ENCODE measurements around the gene PDAP1.
A peak's percentile ranks its signal among the peaks of the same experiment; 100 is the strongest.
"Not testable (repeated sequence)": the region's sequence is repeated elsewhere in the genome, so short reads cannot be mapped to it uniquely, and the experiment has no call there.

Gene PDAP1

DNA sequence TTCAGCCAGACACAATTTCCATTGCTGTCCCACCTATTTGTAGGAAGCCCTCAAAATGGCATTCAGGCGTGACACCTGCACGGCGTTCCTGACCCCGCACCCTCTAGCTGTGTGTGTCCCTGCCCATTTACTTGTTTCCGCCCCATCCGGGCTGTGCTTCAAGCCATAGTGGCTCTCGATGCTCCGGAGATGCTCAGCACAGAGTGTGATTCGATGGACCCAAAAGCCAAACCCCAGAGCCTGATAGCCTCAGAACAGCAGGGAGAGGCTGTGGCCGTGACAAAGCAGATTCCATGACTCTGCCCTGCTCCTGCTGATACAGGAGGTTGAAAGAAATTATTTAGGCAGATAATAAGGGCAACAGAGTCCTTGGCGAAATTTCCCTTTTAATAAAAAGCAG lies 13.8 kb upstream of the PDAP1 start:
- H3K4me3 ChIP-seq (ENCODE audit: low read depth in 1 of 2, low read length in 2 of 2) = no peak overlapping the region
- no peaks in the 10 kb centered on the region for H3K4me1 ChIP-seq (ENCODE audit: control insufficient read depth in 1 of 2, insufficient read depth in 2 of 2, low read length in 2 of 2)
- H3K36me3 ChIP-seq (ENCODE audit: control insufficient read depth in 1 of 2, insufficient read depth in 2 of 2, low read length in 2 of 2) = peaks cover 51 to 73% of the 10 kb centered on the region in 2 donors
- no peaks in the 10 kb centered on the region for H3K27me3 ChIP-seq (ENCODE audit: low read depth, low read length)
- no peaks in the 10 kb centered on the region for H3K9me3 ChIP-seq (ENCODE audit: control insufficient read depth in 1 of 2, low read length in 2 of 2)
- no peak overlapping the region for H3K27ac ChIP-seq (ENCODE audit: low read length)

DNA sequence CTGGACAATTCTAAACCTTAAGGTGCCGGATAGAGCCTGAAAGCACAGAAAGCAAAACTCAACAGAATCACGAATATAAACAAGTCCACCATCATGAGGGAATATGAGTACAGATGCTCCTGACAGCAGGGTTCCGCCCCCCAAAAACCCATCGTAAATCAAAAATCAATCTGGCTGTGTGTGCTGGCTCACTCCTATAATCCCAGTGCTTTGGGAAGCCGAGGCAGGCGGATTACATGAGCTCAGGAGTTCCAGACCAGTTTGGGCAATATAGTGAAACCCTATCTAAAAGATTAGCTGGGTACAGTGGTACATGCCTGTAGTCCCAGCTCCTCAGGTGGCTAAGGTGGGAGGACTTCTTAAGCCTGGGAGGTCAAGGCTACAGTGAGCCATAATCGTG lies 12.6 kb upstream of the PDAP1 start:
- H3K36me3 ChIP-seq (ENCODE audit: control insufficient read depth in 1 of 2, insufficient read depth in 2 of 2, low read length in 2 of 2) = peaks cover 53 to 85% of the 10 kb centered on the region in 2 donors
- H3K4me3 ChIP-seq (ENCODE audit: low read depth in 1 of 2, low read length in 2 of 2) = no peak overlapping the region
- H3K9me3 ChIP-seq (ENCODE audit: control insufficient read depth in 1 of 2, low read length in 2 of 2) = no peaks in the 10 kb centered on the region
- H3K4me1 ChIP-seq (ENCODE audit: control insufficient read depth in 1 of 2, insufficient read depth in 2 of 2, low read length in 2 of 2) = no peaks in the 10 kb centered on the region
- no peaks in the 10 kb centered on the region for H3K27me3 ChIP-seq (ENCODE audit: low read depth, low read length)
- H3K27ac ChIP-seq (ENCODE audit: low read length) = no peak overlapping the region

DNA sequence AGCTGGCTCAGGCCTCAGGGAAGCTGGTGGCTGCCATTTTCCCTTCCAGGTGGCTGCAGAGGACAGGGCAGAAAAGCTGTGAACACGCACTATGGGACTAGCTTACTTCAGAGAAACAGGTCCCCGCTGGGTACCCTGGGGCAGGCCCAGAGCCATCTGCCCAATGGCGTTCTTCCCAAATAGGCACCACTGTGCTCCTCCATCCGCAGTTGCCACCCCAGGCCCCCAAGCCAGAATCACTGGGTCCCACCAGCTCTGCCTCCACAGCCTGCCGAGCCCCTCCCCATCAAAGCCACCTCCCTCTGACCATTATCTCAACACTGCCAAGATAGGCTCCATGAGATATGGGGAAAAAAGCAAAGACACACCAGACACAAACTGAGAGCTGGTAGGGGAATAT lies 11.8 kb upstream of the PDAP1 start:
- Histone ChIP-seq H3K27me3 (ENCODE audit: low read depth, low read length) (no peaks in the 10 kb centered on the region), H3K9me3 (ENCODE audit: control insufficient read depth in 1 of 2, low read length in 2 of 2) (no peaks in the 10 kb centered on the region), H3K4me1 (ENCODE audit: control insufficient read depth in 1 of 2, insufficient read depth in 2 of 2, low read length in 2 of 2) (no peaks in the 10 kb centered on the region), H3K36me3 (ENCODE audit: control insufficient read depth in 1 of 2, insufficient read depth in 2 of 2, low read length in 2 of 2) (peaks cover 52 to 82% of the 10 kb centered on the region in 2 donors), H3K4me3 (ENCODE audit: low read depth in 1 of 2, low read length in 2 of 2) (no peak overlapping the region), H3K27ac (ENCODE audit: low read length) (no peak overlapping the region)

DNA sequence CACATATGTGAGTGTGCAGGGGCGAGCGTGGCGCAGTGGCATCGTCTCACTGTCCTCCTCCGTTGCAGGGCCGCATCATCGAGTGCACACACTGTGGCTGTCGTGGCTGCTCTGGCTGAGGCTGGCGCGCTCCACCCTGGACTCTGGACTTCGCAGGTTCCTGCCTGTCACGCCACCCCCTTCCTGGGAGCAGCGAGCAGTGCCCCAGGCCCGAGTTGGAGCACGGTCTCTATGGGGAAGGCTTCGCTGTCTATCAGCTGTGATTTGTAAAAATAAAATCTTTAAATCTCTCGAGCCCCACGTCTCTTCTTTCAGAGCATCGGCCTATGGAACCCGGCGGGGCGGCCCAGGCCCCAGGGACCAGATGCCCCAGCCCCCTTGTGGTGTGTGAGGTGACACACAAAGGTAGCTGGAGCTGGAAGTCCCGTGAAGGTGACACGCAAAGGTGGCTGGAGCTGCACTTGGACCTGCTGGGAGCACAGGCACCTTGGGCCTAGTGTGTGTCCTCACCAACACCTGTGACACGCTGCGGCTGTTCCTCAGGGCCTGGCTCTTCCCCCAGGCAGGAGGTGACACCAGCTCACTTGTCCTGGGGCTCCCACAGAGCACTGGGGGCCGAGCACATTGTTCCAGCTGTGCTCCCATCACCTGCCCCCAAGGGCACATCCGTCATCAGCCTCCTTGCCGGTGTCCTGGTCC lies 11.1 kb upstream of the PDAP1 start:
- Histone ChIP-seq H3K27ac (ENCODE audit: low read length) (no peak overlapping the region), H3K9me3 (ENCODE audit: control insufficient read depth in 1 of 2, low read length in 2 of 2) (no peaks in the 10 kb centered on the region), H3K27me3 (ENCODE audit: low read depth, low read length) (no peaks in the 10 kb centered on the region), H3K4me3 (ENCODE audit: low read depth in 1 of 2, low read length in 2 of 2) (no peak overlapping the region), H3K36me3 (ENCODE audit: control insufficient read depth in 1 of 2, insufficient read depth in 2 of 2, low read length in 2 of 2) (peaks cover 44 to 75% of the 10 kb centered on the region in 2 donors), H3K4me1 (ENCODE audit: control insufficient read depth in 1 of 2, insufficient read depth in 2 of 2, low read length in 2 of 2) (no peaks in the 10 kb centered on the region)

DNA sequence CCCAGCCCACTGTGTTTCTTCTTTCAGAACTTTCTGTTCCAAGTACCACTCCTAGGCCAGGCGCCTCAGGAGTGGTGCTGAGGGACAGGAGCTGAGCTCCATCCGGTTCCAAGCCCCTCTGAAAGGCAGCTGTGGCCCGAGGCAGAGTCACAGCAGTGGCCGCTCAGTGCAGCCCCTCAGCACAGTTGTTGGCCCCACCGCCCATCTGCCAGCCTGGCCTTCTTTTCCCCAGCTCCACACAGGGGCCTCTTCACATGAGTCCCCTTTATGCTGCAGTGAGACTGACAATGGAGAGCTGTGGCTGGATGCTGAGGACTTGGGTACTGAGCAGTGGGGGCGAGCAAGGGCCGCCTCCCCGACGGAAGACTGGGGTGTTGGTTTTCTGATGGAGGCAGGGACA lies 9.9 kb upstream of the PDAP1 start:
- H3K4me1 ChIP-seq (ENCODE audit: control insufficient read depth in 1 of 2, insufficient read depth in 2 of 2, low read length in 2 of 2) = no peaks in the 10 kb centered on the region
- H3K9me3 ChIP-seq (ENCODE audit: control insufficient read depth in 1 of 2, low read length in 2 of 2) = no peaks in the 10 kb centered on the region
- H3K27ac ChIP-seq (ENCODE audit: low read length) = no peak overlapping the region
- H3K4me3 ChIP-seq (ENCODE audit: low read depth in 1 of 2, low read length in 2 of 2) = no peak overlapping the region
- H3K27me3 ChIP-seq (ENCODE audit: low read depth, low read length) = no peaks in the 10 kb centered on the region
- H3K36me3 ChIP-seq (ENCODE audit: control insufficient read depth in 1 of 2, insufficient read depth in 2 of 2, low read length in 2 of 2) = peaks cover 40 to 68% of the 10 kb centered on the region in 2 donors

DNA sequence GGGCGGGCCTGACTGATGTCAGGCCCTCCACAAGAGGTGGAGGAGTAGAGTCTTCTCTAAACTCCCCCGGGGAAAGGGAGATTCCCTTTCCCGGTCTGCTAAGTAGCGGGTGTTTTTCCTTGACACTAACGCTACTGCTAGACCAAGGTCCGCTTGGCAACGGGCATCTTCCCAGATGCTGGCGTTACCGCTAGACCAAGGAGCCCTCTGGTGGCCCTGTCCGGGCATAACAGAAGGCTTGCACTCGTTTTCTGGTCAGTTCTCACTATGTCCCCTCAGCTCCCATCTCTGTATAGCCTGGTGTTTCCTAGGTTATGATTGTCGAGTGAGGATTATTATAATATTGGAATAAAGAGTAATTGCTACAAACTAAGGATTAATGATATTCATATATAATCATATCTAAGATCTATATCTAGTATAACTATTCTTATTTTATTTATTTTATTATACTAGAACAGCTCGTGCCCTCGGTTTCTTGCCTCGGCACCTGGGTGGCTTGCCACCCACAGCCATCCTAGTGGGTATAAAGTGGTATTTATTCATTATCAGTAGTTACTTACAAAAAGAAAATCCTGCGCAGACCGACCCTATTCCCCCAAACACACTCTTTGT lies 7.2 kb upstream of the PDAP1 start:
- not testable (repeated sequence) for H3K27ac ChIP-seq (ENCODE audit: low read length); H3K9me3 ChIP-seq (ENCODE audit: control insufficient read depth in 1 of 2, low read length in 2 of 2); H3K4me1 ChIP-seq (ENCODE audit: control insufficient read depth in 1 of 2, insufficient read depth in 2 of 2, low read length in 2 of 2); H3K4me3 ChIP-seq (ENCODE audit: low read depth in 1 of 2, low read length in 2 of 2); H3K27me3 ChIP-seq (ENCODE audit: low read depth, low read length)
- H3K36me3 ChIP-seq (ENCODE audit: control insufficient read depth in 1 of 2, insufficient read depth in 2 of 2, low read length in 2 of 2) = peaks cover 53 to 70% of the 10 kb centered on the region in 2 donors

DNA sequence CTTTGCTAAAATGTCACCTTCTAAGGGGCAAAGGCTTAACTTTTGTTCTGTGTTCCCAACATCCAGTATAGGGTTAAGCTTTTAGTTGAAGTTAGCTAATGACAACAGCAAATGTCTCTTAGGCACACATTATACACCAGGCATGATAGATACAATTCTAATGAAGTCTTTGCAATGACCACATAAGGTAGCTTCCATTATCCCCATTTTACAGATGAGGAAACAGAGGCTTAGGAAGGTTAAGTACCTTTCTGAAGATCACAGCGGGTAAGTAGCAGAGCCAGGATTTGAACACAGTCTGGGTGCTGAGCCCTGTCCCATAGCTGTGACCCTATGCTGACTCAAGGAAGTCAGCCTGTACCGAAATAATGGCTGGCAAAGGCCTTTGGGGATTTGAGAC lies 2.2 kb upstream of the PDAP1 start:
- H3K27me3 ChIP-seq (ENCODE audit: low read depth, low read length) = no peaks in the 10 kb centered on the region
- H3K4me3 ChIP-seq (ENCODE audit: low read depth in 1 of 2, low read length in 2 of 2) = no peak overlapping the region
- no peak overlapping the region for H3K27ac ChIP-seq (ENCODE audit: low read length)
- no peaks in the 10 kb centered on the region for H3K9me3 ChIP-seq (ENCODE audit: control insufficient read depth in 1 of 2, low read length in 2 of 2)
- H3K4me1 ChIP-seq (ENCODE audit: control insufficient read depth in 1 of 2, insufficient read depth in 2 of 2, low read length in 2 of 2) = peaks cover 12 to 30% of the 10 kb centered on the region in 2 donors
- peaks cover 22 to 36% of the 10 kb centered on the region in 2 donors for H3K36me3 ChIP-seq (ENCODE audit: control insufficient read depth in 1 of 2, insufficient read depth in 2 of 2, low read length in 2 of 2)

DNA sequence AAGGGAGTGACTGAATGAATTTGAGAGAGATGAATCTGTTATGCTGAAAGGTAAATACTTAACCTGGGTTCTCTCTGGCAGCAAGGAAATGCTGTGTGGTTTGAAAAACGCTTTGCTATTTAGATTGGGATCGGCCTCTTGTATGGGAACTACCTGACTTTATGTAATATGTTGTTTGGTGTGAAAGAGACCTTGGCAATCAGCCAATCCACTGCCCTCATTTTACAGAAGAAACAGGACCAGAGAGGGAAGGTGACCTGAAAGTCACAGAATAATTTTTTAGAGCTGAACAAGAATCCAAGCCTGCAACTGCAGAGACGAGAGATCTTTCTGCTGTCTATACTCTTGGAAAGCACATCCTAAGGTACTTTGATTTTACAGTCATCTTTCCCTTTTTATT lies 1.4 kb upstream of the PDAP1 start:
- Histone ChIP-seq H3K4me3 (ENCODE audit: low read depth in 1 of 2, low read length in 2 of 2) (peak overlapping the region; percentile 94 to 99), H3K27me3 (ENCODE audit: low read depth, low read length) (no peaks in the 10 kb centered on the region), H3K36me3 (ENCODE audit: control insufficient read depth in 1 of 2, insufficient read depth in 2 of 2, low read length in 2 of 2) (peaks cover 22 to 39% of the 10 kb centered on the region in 2 donors), H3K27ac (ENCODE audit: low read length) (peak overlapping the region; percentile 95), H3K9me3 (ENCODE audit: control insufficient read depth in 1 of 2, low read length in 2 of 2) (no peaks in the 10 kb centered on the region), H3K4me1 (ENCODE audit: control insufficient read depth in 1 of 2, insufficient read depth in 2 of 2, low read length in 2 of 2) (peaks cover 12 to 39% of the 10 kb centered on the region in 2 donors)

DNA sequence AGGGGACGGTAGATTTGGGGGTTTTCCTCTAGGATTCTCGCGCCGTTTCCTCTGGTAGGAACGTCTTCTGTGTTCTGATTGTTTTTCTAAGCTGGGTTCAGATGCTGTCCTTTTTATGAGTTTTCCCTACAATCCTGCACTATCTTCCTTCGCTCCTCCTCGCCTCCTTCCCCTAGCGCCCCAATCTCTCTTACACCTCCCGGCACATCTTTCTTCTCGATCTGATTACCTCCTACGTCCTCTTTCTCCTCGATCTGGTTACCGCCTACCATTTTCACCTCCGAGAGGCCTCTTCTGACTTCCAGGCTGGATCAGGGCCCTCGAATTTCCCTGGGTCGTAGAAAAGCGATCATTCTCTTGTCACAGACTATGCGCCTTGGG lies 785 bp upstream of the PDAP1 start:
- H3K27me3 ChIP-seq (ENCODE audit: low read depth, low read length) = no peaks in the 10 kb centered on the region
- H3K9me3 ChIP-seq (ENCODE audit: control insufficient read depth in 1 of 2, low read length in 2 of 2) = no peaks in the 10 kb centered on the region
- H3K4me1 ChIP-seq (ENCODE audit: control insufficient read depth in 1 of 2, insufficient read depth in 2 of 2, low read length in 2 of 2) = peaks cover 12 to 45% of the 10 kb centered on the region in 2 donors
- peak overlapping the region; percentile 95 for H3K27ac ChIP-seq (ENCODE audit: low read length)
- H3K4me3 ChIP-seq (ENCODE audit: low read depth in 1 of 2, low read length in 2 of 2) = peak overlapping the region; percentile 94 to 99
- H3K36me3 ChIP-seq (ENCODE audit: control insufficient read depth in 1 of 2, insufficient read depth in 2 of 2, low read length in 2 of 2) = peaks cover 27 to 45% of the 10 kb centered on the region in 2 donors

DNA sequence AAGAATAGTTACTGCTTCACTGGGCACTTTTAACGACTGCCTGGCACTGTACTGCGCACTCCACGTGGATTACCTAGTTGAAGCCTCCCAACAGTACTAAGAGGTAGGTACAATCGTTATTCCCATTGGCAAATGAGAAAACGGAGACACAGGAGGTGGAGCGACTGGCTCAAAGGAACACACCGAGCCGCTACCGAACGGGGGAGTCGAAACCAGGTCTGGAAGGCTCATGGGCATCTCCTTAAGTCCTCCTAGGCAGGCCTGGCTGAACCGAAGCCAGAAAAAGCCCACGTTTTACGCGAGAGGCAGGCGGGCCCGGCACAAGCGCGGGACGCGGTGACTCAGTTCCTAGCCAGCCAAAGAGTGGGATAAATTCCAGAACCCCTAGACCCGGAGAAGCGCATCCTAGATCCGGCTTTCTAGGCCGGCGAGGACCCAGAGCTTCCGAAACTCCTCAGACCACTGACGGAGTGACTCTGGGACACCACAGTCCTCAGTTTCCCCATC lies 472 bp downstream of the PDAP1 start:
- no peaks in the 10 kb centered on the region for H3K9me3 ChIP-seq (ENCODE audit: control insufficient read depth in 1 of 2, low read length in 2 of 2)
- peaks cover 12 to 50% of the 10 kb centered on the region in 2 donors for H3K4me1 ChIP-seq (ENCODE audit: control insufficient read depth in 1 of 2, insufficient read depth in 2 of 2, low read length in 2 of 2)
- peak overlapping the region; percentile 90 for H3K27ac ChIP-seq (ENCODE audit: low read length)
- peaks cover 32 to 49% of the 10 kb centered on the region in 2 donors for H3K36me3 ChIP-seq (ENCODE audit: control insufficient read depth in 1 of 2, insufficient read depth in 2 of 2, low read length in 2 of 2)
- H3K4me3 ChIP-seq (ENCODE audit: low read depth in 1 of 2, low read length in 2 of 2) = peak overlapping the region; percentile 94 to 99
- H3K27me3 ChIP-seq (ENCODE audit: low read depth, low read length) = no peaks in the 10 kb centered on the region

DNA sequence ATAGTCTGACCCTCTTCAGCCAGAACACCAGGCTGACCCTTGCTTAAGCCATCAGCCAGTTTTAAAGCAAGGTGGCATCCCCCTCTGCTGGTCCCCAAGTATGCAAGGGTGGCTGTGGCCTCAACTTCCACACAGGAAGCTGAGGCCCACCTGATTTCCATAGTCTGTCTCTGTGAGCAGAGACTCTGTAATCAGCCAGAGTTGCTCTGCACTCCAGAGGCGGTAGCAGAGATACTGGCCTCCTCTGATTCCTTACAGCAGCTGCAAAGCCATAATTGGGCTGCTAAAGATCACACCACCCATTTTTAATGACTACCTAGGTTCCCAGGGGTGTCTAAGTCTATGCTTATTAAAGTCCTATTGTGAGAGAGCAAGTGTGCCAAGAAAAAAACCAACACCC lies 1.8 kb downstream of the PDAP1 start:
- no peaks in the 10 kb centered on the region for H3K27me3 ChIP-seq (ENCODE audit: low read depth, low read length)
- H3K27ac ChIP-seq (ENCODE audit: low read length) = peak overlapping the region; percentile 90
- peaks cover 12 to 50% of the 10 kb centered on the region in 2 donors for H3K4me1 ChIP-seq (ENCODE audit: control insufficient read depth in 1 of 2, insufficient read depth in 2 of 2, low read length in 2 of 2)
- H3K36me3 ChIP-seq (ENCODE audit: control insufficient read depth in 1 of 2, insufficient read depth in 2 of 2, low read length in 2 of 2) = peaks cover 27 to 47% of the 10 kb centered on the region in 2 donors
- peak overlapping the region in 1 of 2 donors; percentile 99 for H3K4me3 ChIP-seq (ENCODE audit: low read depth in 1 of 2, low read length in 2 of 2)
- H3K9me3 ChIP-seq (ENCODE audit: control insufficient read depth in 1 of 2, low read length in 2 of 2) = no peaks in the 10 kb centered on the region

Data from muscle layer of duodenum (tissue), 2 donors.